OCI-LY3 (cell line): ENCODE data around the gene OVCA2.

Experiments used
- CTCF ChIP-seq: fragments of 200-600, 300-600 bp; sonication (generic); IDR thresholded peaks from 2 replicates; pipeline ENCODE4 v1.5.1; 2014; ENCODE audit warnings: antibody characterized with exemption, low read length, low read depth
- EZH2phosphoT487 ChIP-seq: fragments of 200-600 bp; shearing (Covaris generic); IDR thresholded peaks from 2 replicates; pipeline ENCODE4 v1.6.1; 2018; ENCODE audit warnings: antibody characterized with exemption, mixed run types, low read depth

DNA sequence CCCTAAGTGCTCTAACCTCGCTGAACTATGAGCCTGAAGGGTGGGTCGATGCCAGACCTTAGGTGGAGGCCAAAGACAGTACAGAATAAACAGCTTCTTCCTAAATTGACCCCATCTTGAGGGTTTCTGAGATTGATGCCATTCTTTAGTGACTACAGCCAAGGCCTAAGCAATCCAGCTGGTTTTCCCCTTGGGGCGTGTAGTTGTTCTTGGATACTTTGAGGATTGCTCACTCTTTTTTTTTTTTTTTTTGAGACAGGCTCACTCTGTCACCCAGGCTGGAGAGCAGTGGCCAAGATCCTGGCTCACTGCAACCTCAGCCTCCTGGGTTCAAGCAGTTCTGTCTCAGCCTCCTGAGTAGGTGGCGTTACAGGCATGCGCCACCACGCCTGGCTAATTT is 2.0 kb downstream of the OVCA2 start:
- TF ChIP-seq CTCF (no peak), EZH2phosphoT487 (no peak)
